Measurements from ENCODE around the gene PLCG1. TPM values are rescaled to one million over a fixed set of nuclear protein-coding genes. Genes with fewer than 3 reads are reported as not detected.

The PLCG1 gene
- total and polyA plus RNA-seq, 2 donors (not counting 3 experiments of a cell fraction or from before 2014, with no cell fraction given): 164 to 224 TPM

- Histone ChIP-seq H3K27me3 (ENCODE audit: control insufficient read depth in 2 of 2, insufficient read depth in 2 of 2, low read length in 2 of 2) (no peaks in the 10 kb centered on the region), H3K4me2 (ENCODE audit: insufficient read depth, low read length) (peak overlapping the region; percentile 70), H4K20me1 (replicated peaks; ENCODE audit: control insufficient read depth, extremely low read depth, insufficient read depth, low read length) (no peaks in the 10 kb centered on the region), H3K9ac (replicated peaks; ENCODE audit: extremely low read depth, insufficient read depth, low read length) (peak overlapping the region; percentile 68), H3K9me1 (replicated peaks; ENCODE audit: control insufficient read depth, extremely low read depth, insufficient read depth, low read length) (no peaks in the 10 kb centered on the region), H2AFZ (ENCODE audit: low read depth, low read length) (no peak overlapping the region), H3K4me1 (ENCODE audit: control insufficient read depth, extremely low read depth, insufficient read depth, low read length) (peaks cover 60% of the 10 kb centered on the region), H3K36me3 (ENCODE audit: control insufficient read depth in 2 of 2, extremely low read depth in 1 of 2, insufficient read depth in 2 of 2, low read length in 2 of 2) (peaks cover 0 to 4% of the 10 kb centered on the region in 2 experiments), H3K27ac (ENCODE audit: insufficient read depth, low read depth, low read length) (peak overlapping the region; percentile 86), H3K9me3 (replicated peaks; ENCODE audit: control insufficient read depth, insufficient read depth, low read length) (no peaks in the 10 kb centered on the region), H3K79me2 (ENCODE audit: control insufficient read depth, insufficient read depth, low read length) (peaks cover 79% of the 10 kb centered on the region), H3K4me3 (replicated peaks in 1 of 3; ENCODE audit: insufficient read depth in 1 of 3, low read depth in 1 of 3, low read length in 3 of 3) (no peak overlapping the region)
- DNase-seq (ENCODE audit: low read depth, low spot score) (no peak), FAIRE-seq (no peak)
- intact Hi-C loops (cut with micrococcal nuclease) (loop anchor here (1.0 to 10.0 kb wide), 2 partner anchors 10 to 554 kb away; no protein-coding TSS in a partner anchor), dilution Hi-C loops (cut with MboI; ENCODE audit: extremely low pct_ligation_motif_present, low sequenced_read_pairs) (no loop called here)
- no peak for TF ChIP-seq EZH2 (IDR thresholded peaks at IDR 0.05; ENCODE audit: borderline replicate concordance, low read depth, low read length, severe bottlenecking)
- no peak for TF ChIP-seq CTCF (IDR thresholded peaks at IDR 0.05; ENCODE audit: extremely low read depth in 1 of 2, insufficient read depth in 1 of 2, low read depth in 1 of 2, low read length in 2 of 2)
- TF ChIP-seq JUN (IDR thresholded peaks at IDR 0.05; ENCODE audit: borderline replicate concordance, insufficient read depth, insufficient read length, low read depth): no peak
- TF ChIP-seq POLR2A (IDR thresholded peaks at IDR 0.05; ENCODE audit: low read depth, low read length): no peak
- TF ChIP-seq GATA2 (IDR thresholded peaks at IDR 0.05; ENCODE audit: insufficient read depth, insufficient read length, low read depth, low read length): no peak
- no peak for TF ChIP-seq POLR2AphosphoS5 (IDR thresholded peaks at IDR 0.05; ENCODE audit: insufficient read depth, low read depth, low read length)
- no peak for TF ChIP-seq FOS (IDR thresholded peaks at IDR 0.05; ENCODE audit: borderline replicate concordance, insufficient read depth, low read length)
- TF ChIP-seq MYC (IDR thresholded peaks at IDR 0.05; ENCODE audit: low read depth, low read length): no peak
- no peak for TF ChIP-seq MAX (IDR thresholded peaks at IDR 0.05; ENCODE audit: insufficient read depth, insufficient read length)
- POLR2A ChIA-PET: no interaction called here
- CTCF ChIA-PET: interaction anchor here (1.1 to 2.9 kb wide), 4 partner anchors 8 to 150 kb away, joined by 3 to 19 read pairs (median 5); no protein-coding TSS in a partner anchor
- no TSS peak for BruUV-seq (replicated peaks)
These were observed 3.1 kb downstream of the PLCG1 start for GRCh38 chr20:41140226-41141133.

All from endothelial cell of umbilical vein (primary cell).